Spleen (tissue), 7 donors: ENCODE results near the gene DAPK1.

Experiments
- CTCF ChIP-seq, 11 experiments: fragments of 200-600 bp in 7 of 11; fragments of 450-650 bp in 4 of 11; sonication (generic) in 4 of 11; IDR thresholded peaks in 8 of 11; conservative IDR thresholded peaks in 3 of 11; 1 replicate in 7 of 11; 2 replicates in 4 of 11; pipeline versions ENCODE4 v1.4.0 to v1.8.0; 2016 to 2021; ENCODE audit warnings: antibody characterized with exemption in 11 of 11, inconsistent platforms in 4 of 11, mild to moderate bottlenecking in 1 of 11
- POLR2A ChIP-seq, 3 donors: fragments of 450-650 bp; IDR thresholded peaks; one replicate each; pipeline ENCODE4 v1.5.1; 2017; ENCODE audit warnings: antibody characterized with exemption in 3 of 3, mild to moderate bottlenecking in 1 of 3
- POLR2AphosphoS5 ChIP-seq, 3 donors: sonication (generic); formaldehyde crosslinking; IDR thresholded peaks; one replicate each; pipeline ENCODE4 v1.5.1; 2017; ENCODE audit warnings: antibody characterized with exemption in 3 of 3
- donor health status: DM: no; HTN: no; CAD: no; lungs with moderate emphysema.
- donor health status: DM: no; HTN: no; CAD: no.
- donor health status: DM: no; HTN: no; CAD: no.

- TF ChIP-seq CTCF (IDR thresholded peaks at IDR 0.05 in 8 of 11, conservative IDR thresholded peaks at IDR 0.05 in 3 of 11) (no peak), POLR2AphosphoS5 (IDR thresholded peaks at IDR 0.05) (no peak), POLR2A (IDR thresholded peaks at IDR 0.05) (no peak)
These were observed 255.6 kb downstream of the DAPK1 start for GRCh38 chr9:87753313-87753712.
